IPS DF 6.9 (cell line): ENCODE data around the gene SLC25A41.
"Not testable (repeated sequence)": the region's sequence is repeated elsewhere in the genome, so short reads cannot be mapped to it uniquely, and the experiment has no call there.

Experiments used
- DNase-seq: peaks from one replicate; pipeline ENCODE4 v3.0.0-alpha.2; 2013; ENCODE audit warnings: low read depth, low spot score
- H3K27ac ChIP-seq: one replicate; pipeline ENCODE4 v1.5.1; 2013; ENCODE audit warnings: low read length, control low read depth
- H3K27me3 ChIP-seq: 2 replicates; pipeline ENCODE4 v1.6.1; 2013; ENCODE audit warnings: mild to moderate bottlenecking, low read length; ENCODE audit not compliant: control insufficient read depth, insufficient read depth
- H3K36me3 ChIP-seq: 2 replicates; pipeline ENCODE4 v1.6.1; 2013; ENCODE audit warnings: low read length; ENCODE audit not compliant: control insufficient read depth, insufficient read depth
- H3K4me1 ChIP-seq: 2 replicates; pipeline ENCODE4 v1.6.1; 2013; ENCODE audit warnings: low read length; ENCODE audit not compliant: control insufficient read depth, insufficient read depth
- H3K4me3 ChIP-seq: 2 replicates; pipeline ENCODE4 v1.5.1; 2013; ENCODE audit warnings: mild to moderate bottlenecking, low read length
- H3K9me3 ChIP-seq: 2 replicates; pipeline ENCODE4 v1.6.1; 2013; ENCODE audit warnings: low read length, inconsistent platforms; ENCODE audit not compliant: control insufficient read depth, insufficient read depth
- WGBS: extraction: QIAGEN DNeasy Blood & Tissue Kit; methylation state at CpG from one replicate; pipeline ENCODE4 v1.1.7; 2013; ENCODE audit warnings: mixed read lengths, missing lambda C conversion rate; ENCODE audit not compliant: insufficient read length, insufficient coverage; 5-methylcytosine and 5-hydroxymethylcytosine counted together

Gene SLC25A41

GRCh38 chr19:6406401-6406800 lies 27.2 kb downstream of the SLC25A41 start:
- no peaks in the 10 kb centered on the region for H3K9me3 ChIP-seq
- no peaks in the 10 kb centered on the region for H3K4me1 ChIP-seq
- WGBS = no CpG with 5 or more reads among the region's 5 CpGs
- H3K27me3 ChIP-seq = no peaks in the 10 kb centered on the region
- H3K36me3 ChIP-seq = no peaks in the 10 kb centered on the region
- H3K4me3 ChIP-seq = no peak overlapping the region
- no peak for DNase-seq
- no peak overlapping the region for H3K27ac ChIP-seq

GRCh38 chr19:6402837-6403608 lies 30.5 kb downstream of the SLC25A41 start:
- Histone ChIP-seq H3K4me3 (no peak overlapping the region), H3K27me3 (no peaks in the 10 kb centered on the region), H3K4me1 (no peaks in the 10 kb centered on the region), H3K36me3 (no peaks in the 10 kb centered on the region), H3K9me3 (no peaks in the 10 kb centered on the region), H3K27ac (no peak overlapping the region)
- DNase-seq = no peak
- WGBS = no CpG with 5 or more reads among the region's 22 CpGs

GRCh38 chr19:6402058-6402457 lies 31.5 kb downstream of the SLC25A41 start:
- no peaks in the 10 kb centered on the region for H3K9me3 ChIP-seq
- DNase-seq = no peak
- H3K4me1 ChIP-seq = no peaks in the 10 kb centered on the region
- H3K36me3 ChIP-seq = no peaks in the 10 kb centered on the region
- WGBS = no CpG with 5 or more reads among the region's 10 CpGs
- H3K4me3 ChIP-seq = no peak overlapping the region
- no peaks in the 10 kb centered on the region for H3K27me3 ChIP-seq
- no peak overlapping the region for H3K27ac ChIP-seq

- not testable (repeated sequence) for H3K4me3 ChIP-seq, H3K27ac ChIP-seq, H3K4me1 ChIP-seq, DNase-seq, H3K27me3 ChIP-seq, H3K9me3 ChIP-seq, H3K36me3 ChIP-seq
- WGBS = no CpG with 5 or more reads among the region's 23 CpGs
Measured at GRCh38 chr19:6400062-6400944, 33.3 kb downstream of the SLC25A41 start.

GRCh38 chr19:6396305-6396704 lies 37.3 kb downstream of the SLC25A41 start:
- no CpG with 5 or more reads among the region's 12 CpGs for WGBS
- no peak overlapping the region for H3K27ac ChIP-seq
- no peaks in the 10 kb centered on the region for H3K9me3 ChIP-seq

GRCh38 chr19:6394831-6395230 lies 38.7 kb downstream of the SLC25A41 start:
- Histone ChIP-seq H3K4me3 (no peak overlapping the region), H3K27me3 (no peaks in the 10 kb centered on the region), H3K27ac (no peak overlapping the region), H3K36me3 (no peaks in the 10 kb centered on the region), H3K9me3 (no peaks in the 10 kb centered on the region), H3K4me1 (peaks cover 2% of the 10 kb centered on the region)
- no CpG with 5 or more reads among the region's 3 CpGs for WGBS
- DNase-seq = no peak

More at GRCh38 chr19:6396305-6396704, 37.3 kb downstream of the SLC25A41 start:
- no peaks in the 10 kb centered on the region for H3K27me3 ChIP-seq
- no peak overlapping the region for H3K4me3 ChIP-seq
- peaks cover 2% of the 10 kb centered on the region for H3K4me1 ChIP-seq
- H3K36me3 ChIP-seq = no peaks in the 10 kb centered on the region
- no peak for DNase-seq

- no CpG with 5 or more reads among the region's 14 CpGs for WGBS
- Histone ChIP-seq H3K4me1 (peaks cover 2% of the 10 kb centered on the region), H3K4me3 (peak overlapping the region; percentile 79; the same call in 1 of the 2 replicates), H3K27me3 (no peaks in the 10 kb centered on the region), H3K9me3 (no peaks in the 10 kb centered on the region), H3K36me3 (peaks cover 4% of the 10 kb centered on the region; the same call in 1 of the 2 replicates), H3K27ac (no peak overlapping the region)
- DNase-seq = peak; percentile 79
Measured at GRCh38 chr19:6393983-6394412, 39.6 kb downstream of the SLC25A41 start.

GRCh38 chr19:6393074-6393982 lies 40.2 kb downstream of the SLC25A41 start, which contains the start of gene GTF2F1:
TSS of gene GTF2F1 (minus strand) at chr19:6393164. CDS start at chr19:6392995, 169 bp downstream.
- no peaks in the 10 kb centered on the region for H3K9me3 ChIP-seq
- no peaks in the 10 kb centered on the region for H3K27me3 ChIP-seq
- peak within 1 kb of the TSS; percentile 79 for H3K4me3 ChIP-seq
- no peak within 1 kb of the TSS for H3K27ac ChIP-seq
- peaks cover 2% of the 10 kb centered on the region for H3K4me1 ChIP-seq
- peaks cover 9% of the 10 kb centered on the region; the same call in 1 of the 2 replicates for H3K36me3 ChIP-seq
- DNase-seq = peak; percentile 74
- no CpG with 5 or more reads among the region's 69 CpGs for WGBS

GRCh38 chr19:6392221-6393073 lies 41.1 kb downstream of the SLC25A41 start:
- Histone ChIP-seq H3K4me3 (peak overlapping the region; percentile 79), H3K9me3 (no peaks in the 10 kb centered on the region), H3K27ac (no peak overlapping the region), H3K36me3 (peaks cover 13% of the 10 kb centered on the region), H3K4me1 (peaks cover 2% of the 10 kb centered on the region), H3K27me3 (no peaks in the 10 kb centered on the region)
- no peak for DNase-seq
- no CpG with 5 or more reads among the region's 30 CpGs for WGBS
